GM18526 (cell line): ENCODE results near the gene NAGPA.

Experiments
- POLR2A ChIP-seq: IDR thresholded peaks from 3 replicates; pipeline ENCODE4 v1.6.1; 2011; ENCODE audit not compliant: insufficient read length; ENCODE audit errors: extremely low read depth

NAGPA gene

DNA sequence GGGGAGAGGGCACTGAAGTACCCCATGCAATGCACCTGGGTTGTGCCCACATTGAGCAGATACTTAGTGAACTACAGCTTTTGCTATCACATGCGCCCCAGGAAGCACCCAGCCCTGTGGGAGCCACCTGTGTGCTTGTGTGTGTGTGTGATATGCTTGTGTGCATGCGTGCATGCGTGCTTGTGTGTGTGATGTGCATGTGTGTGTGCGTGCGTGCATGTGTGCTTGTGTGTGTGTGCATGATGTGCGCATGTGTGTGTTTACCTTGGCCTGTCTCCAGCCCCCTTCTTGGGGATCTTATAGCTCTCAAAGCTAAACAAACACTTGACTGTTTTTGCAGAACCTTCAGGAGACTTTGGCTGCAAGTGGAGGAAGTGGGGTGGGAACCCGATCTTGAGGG lies 31.2 kb upstream of the NAGPA start:
- TF ChIP-seq POLR2A: no peak

DNA sequence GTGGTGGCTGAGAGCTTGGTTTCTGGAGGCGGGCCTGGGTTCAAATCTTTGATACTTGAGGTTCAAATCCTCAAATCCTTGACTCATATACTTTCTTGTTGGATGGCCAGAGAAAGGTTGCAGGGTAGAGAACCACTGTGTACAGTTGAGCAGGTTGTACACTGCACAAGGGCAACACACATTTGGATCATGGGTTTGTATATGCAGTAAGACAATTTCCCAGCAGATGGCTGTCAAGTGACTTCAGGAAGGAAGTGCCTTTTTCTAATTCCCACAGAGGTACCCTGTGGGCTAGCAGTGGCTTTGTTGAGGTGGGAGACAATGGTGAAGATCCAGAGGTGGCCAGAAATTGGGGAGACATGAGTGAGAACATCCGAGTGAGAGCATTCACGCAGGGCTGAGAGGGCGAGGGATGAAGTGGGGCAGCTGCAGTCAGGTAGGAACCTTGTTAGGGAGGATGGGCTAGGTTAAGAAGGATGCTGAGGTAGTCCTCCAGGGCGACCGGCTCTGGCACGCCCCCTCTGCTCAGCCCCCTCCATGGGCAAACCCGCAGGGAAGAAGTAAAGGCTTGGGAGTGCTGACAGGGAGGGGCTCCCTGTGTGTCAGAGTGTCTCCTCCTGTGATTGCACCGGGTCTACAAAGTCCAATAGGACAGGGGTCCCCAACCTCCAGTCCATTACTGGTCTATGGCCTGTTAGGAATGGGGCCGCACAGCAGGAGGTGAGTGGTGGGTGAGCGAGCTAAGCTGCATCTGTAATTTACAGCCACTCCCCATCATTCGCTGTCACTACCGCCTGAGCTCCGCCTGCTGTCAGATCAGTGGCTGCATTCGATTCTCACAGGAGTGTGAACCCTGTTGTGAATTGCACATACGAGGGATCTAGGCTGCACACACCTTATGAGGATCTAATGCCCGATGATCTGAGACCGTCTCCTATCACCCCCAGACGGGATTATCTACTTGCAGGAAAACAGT lies 29.3 kb upstream of the NAGPA start:
- TF ChIP-seq POLR2A: no peak

DNA sequence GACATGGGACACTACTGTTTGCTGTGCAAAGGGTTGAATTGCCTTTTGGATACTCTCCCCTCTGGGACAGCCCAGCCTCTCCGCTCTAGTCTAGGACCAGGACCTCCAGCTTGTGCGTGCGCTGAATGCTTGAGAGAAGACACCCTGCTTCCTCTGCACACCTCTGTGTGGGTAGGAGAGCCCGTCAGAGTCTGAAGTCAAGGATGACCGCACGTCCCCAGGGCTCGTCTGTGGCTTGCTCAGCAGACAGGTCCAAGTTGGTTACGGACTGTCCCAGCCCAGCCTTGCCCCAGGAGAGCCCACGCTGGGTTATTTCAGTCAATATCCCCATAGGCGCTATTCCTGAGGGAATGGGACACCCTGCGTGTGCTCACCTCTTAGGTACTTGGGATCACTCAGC lies 28.3 kb upstream of the NAGPA start:
- no peak for TF ChIP-seq POLR2A

DNA sequence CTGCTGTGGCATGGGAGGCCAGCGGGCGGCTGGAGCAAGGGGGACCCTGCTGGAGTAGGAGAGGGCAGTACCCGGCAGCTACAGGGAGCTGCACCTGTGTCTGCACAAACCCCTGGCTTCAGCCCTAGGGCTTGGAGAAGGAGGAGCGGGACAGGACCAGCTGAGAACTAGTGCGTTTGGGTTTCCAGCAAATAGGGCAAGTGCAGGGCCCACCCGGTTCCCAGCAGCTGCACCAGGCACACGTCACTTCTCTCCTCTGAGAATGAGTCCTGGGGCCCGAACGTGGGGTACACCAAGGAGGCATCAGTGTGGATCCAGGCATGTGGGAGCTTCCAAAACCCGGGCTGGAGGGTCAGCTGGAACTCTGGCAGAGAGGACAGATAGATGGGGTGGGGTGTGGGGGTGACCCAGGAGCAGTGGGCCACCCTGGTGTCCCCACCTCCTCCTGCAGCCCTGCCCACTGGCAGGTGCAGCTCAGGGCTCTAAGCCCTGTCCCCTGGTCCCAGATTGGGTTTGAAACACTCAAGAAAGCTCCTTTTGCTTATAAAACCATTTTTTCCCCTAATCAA lies 26.4 kb upstream of the NAGPA start:
- no peak for TF ChIP-seq POLR2A

DNA sequence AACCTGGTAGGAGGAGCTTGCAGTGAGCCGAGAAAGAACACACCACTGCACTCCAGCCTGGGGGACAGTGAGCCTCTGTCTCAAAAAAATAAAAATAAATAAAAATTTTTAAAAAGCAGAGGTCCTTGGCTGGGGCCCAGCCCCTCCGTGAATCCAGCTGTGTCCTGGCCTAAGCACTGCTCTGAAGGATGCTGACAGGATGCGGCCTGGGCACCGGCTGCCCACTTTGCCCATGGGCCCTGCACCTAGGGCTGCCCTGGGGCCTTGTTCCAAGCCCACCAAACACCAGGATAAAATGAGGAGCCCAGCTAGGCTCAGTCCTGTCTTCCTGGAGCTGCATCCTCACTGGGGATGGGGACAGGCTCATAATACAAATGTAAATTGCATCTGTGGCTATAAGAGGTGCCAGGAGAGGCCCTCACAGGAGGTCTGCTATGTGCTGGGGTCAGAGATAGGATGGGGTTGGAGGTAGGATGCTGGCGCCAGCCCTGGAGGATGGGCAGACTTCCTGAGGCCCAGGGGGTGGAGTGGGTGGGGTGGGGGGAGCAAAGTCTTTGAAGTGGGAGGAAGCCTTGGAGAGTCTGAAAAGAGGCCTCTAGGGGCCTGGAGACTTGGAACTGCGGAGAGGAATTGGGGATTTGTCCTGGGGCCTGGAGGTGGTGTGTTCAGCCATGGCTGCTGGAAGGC lies 25.8 kb upstream of the NAGPA start:
- no peak for TF ChIP-seq POLR2A

DNA sequence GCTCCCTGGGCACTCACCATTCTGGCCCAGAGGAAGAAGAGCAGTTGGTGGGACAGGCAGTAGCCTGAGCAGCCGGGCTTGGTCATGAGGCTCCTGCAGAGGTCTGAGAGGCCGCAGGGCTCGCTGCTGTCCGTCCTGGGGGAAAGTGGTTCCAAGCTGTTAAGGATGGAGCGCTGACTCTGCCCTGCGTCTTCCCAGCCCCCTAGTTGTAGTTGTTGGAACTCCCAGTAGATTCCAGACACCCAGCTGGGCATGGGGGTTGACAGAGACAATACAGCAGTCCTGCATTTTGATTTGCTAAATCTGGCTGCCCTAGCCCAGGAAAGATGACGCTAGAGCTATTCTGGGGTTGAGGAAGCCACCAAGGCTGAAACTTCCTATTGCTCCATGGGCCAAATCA lies 24.7 kb upstream of the NAGPA start:
- TF ChIP-seq POLR2A: no peak

DNA sequence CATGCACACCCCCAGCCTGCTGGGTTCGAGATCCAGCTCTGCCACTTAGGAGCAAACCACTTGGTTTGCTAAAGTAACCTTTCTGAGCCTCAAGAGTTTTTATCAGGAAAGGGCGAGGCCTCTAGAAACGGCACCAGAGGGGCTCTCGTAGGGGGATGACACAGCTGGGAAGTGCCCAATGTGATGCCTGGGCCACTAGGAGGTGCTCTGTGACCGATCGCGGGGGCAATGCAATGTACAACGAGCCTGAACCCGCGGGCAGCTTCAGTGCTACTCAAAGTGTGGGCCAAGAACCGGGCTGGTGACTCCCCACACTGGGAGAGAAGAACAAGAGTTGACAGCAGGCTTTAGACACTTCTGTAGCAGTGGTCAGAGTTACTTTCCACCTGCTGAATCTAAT lies 22.6 kb upstream of the NAGPA start:
- no peak for TF ChIP-seq POLR2A

DNA sequence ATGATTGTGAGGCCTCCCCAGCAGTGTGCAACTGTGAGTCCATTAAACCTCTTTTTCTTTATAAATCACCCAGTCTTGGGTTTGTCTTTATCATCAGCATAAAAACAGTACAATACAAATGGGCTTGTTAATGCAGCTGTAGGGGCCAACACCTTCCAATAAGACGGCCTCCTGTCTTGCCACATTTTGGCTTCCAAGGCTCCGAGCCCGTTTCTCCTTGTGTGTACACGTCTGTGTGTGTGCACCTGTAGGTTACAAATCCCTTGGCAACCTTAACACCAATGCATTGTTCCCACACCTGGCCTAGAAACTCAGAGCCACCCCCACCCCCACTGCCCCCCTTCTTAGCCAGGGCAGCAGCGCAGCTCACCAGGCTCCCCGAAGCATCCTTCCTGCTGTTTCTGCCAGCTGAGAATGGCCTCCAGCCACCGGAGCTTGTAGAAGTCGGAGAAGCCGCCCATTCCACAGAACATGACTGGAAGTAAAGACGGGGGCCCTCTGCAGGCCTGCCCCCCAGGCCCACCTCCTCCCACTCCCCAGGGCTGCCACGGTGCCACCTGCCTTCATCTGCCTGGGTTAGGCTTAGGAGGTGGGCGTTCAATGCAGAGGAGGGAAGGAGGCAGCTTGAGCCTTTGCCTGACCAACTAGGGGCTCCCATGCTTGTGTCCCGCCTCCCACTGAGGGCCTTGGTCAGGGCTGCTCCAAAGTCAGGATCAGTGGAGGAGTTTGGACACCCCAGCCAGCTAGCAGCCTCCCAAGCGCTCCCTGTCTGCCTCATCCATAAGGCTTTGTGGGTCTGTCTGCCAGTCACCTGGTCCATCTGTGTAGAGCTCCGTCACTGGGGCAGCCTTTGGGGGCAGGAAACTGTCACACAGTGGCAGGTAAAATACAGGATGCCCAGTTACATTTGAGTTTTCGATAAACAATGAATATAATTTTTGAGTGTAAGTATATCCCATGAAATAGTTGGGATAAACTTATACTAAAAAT lies 21.4 kb upstream of the NAGPA start:
- no peak for TF ChIP-seq POLR2A

DNA sequence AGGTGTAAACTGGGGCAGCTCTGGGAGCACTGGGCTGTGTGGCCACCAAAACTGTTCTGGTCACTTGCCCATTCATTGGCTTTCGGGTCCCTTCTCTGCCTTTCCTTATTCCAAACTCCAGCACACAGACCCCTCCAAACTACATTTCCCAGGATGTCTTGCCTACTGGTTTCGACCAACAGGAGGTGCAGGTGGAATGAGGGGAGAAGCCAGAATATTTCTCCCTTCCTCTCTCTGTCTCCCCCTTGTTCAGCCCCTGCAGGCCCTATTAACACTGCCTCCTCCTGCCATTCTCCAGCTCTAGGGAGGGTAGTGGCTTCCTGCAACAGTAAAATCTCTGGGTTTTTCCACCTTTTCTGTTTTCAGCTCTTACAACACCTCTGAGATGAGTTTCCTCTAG lies 13.2 kb upstream of the NAGPA start:
- no peak for TF ChIP-seq POLR2A

DNA sequence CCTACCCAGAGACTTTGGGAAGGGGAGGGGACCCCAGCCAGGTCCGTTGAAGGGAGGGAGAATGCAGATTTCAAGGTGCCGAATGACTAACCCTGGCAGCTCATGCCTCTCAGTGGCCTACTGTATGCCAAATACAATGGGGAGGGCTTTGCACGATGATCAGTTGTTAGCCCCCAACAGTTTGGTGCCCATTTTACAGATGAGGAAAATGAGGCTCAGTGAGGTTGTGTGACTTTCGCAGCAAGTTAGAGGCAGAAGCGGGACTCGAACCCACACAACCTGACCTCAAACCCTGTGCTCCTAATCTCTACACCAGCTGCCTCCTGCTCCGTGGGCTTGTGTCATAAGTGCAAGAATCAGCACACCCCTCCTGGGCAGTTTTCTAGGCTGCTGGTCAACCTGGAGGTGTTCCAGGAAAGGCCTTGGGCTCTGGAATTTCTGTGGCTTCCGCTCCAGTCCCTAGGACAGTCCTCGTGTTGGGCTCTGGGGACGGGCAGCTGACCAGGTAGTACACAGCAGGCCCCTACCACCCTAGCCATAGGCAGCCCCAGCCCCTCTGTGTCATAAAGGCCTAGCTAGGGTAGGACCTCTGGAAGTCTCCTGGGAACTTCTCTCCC lies 11.9 kb upstream of the NAGPA start:
- TF ChIP-seq POLR2A: no peak

DNA sequence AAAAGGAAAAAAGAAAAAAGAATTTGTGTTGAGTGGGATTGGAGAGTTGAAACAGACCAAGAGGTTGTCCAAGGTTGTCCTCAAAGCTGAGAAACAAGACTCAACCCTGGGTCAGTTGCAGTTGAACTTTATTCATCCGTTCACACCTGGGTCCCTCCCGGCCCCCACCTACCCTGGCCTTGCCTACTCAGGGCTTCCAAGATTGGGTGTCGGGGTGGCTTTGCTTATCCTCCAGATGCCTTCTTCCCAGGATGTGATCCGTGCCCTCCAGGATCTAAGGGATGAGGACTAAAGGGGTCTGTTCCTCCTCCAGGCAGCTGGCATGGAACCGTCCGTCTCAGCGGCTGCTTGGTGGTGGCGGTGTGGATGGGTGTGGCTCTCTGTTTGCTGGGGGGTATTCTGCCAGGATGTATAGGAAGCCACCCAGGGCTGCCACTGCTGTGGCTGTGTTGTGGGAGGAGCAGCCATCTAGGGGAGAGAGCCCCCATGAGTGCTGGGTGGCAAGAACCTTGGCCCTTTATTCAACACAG lies 10.3 kb upstream of the NAGPA start:
- no peak for TF ChIP-seq POLR2A

DNA sequence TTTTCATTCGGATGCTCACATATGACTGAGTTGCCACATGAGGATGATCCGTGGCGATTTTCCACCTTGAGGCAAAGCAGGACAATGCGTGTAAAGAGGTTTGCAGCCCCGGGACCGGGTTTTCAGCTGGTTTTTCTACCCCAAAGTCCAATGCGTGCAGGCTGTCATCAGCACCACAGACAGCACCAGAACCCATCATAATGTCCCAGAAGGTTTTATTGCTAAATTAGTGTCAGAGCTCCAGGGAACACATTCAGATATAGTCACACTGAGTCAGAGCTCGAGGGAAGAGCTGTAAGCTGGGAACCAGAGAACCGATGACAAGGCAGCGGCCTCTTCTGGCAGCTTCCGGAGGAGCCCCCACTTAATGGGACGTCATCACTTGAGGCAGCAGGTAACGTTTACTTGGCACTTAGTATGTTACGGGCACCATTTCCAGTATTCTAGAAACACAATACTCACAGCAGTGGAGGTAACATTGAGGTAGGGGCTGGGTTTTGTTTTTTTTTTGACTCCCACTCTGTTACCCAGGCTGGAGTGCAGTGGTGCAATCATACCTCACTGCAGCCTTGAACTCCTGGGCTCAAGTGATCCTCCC lies 8.9 kb upstream of the NAGPA start:
- TF ChIP-seq POLR2A: no peak

DNA sequence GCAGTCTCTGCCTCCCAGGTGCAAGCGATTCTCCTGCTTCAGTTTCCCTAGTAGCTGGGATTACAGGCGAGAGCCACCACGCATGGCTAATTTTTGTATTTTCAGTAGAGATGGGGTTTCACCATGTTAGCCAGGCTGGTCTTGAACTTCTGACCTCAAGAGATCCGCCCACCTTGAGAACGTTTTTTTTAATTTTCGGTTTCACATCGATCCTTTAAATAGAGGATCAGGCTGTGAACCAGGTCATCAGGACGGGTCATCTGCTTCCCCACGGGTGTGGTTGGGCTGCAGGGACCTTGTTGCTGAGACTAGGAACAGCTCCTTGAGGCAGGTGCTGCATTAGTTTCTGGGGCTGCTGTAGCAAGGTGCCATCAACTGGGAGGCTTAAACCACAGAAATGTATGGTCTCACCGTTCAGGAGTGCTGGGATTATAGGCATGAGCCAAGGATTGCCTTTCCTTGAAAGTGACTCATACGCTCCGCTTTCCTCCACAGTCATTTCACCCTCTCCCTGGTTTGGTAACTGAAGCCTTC lies 7.9 kb upstream of the NAGPA start:
- no peak for TF ChIP-seq POLR2A

DNA sequence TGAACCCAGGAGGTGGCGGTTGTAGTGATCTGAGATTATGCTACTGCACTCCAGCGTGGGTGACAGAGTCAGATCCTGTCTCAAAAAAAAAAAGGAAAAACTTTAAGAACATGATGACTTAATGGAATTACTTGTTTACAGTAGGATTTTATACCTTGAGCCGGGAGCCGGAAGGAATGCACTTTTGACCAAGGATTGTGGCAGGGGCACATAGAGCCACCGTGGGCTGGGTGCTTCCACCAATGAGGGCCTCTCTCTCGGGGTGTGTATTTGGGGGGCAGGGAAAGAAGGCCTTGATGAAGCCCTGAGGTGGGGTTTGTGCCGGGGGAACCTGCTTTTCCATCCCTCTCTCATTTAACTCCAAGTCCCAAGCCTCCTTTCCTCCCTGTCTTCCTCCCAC lies 6.7 kb upstream of the NAGPA start:
- no peak for TF ChIP-seq POLR2A
